Skeletal muscle satellite cell (primary cell): ENCODE measurements around the gene C10orf143.
A peak's percentile ranks its signal among the peaks of the same experiment; 100 is the strongest.
"Not testable (repeated sequence)": the region's sequence is repeated elsewhere in the genome, so short reads cannot be mapped to it uniquely, and the experiment has no call there.

Experiments used
- H3K27me3 ChIP-seq: 2 replicates; pipeline ENCODE4 v1.7.0; 2013; ENCODE audit warnings: low read length; ENCODE audit not compliant: control insufficient read depth, insufficient read depth
- H3K36me3 ChIP-seq: 2 replicates; pipeline ENCODE4 v1.7.0; 2013; ENCODE audit warnings: mild to moderate bottlenecking, control low read depth, low read length; ENCODE audit not compliant: insufficient read depth
- H3K4me1 ChIP-seq: 2 replicates; pipeline ENCODE4 v1.7.0; 2013; ENCODE audit warnings: low read length; ENCODE audit not compliant: control insufficient read depth, insufficient read depth
- H3K4me2 ChIP-seq: 2 replicates; pipeline ENCODE4 v1.7.0; 2013; ENCODE audit warnings: mild to moderate bottlenecking, low read length
- H3K4me3 ChIP-seq: 2 replicates; pipeline ENCODE4 v1.7.0; 2013; ENCODE audit warnings: low read length
- H3K9ac ChIP-seq: 2 replicates; pipeline ENCODE4 v1.7.0; 2013; ENCODE audit warnings: mild to moderate bottlenecking, low read depth, low read length, moderate library complexity
- H3K9me3 ChIP-seq: replicated peaks from 2 replicates; pipeline ENCODE4 v1.7.0; 2013; ENCODE audit warnings: mild to moderate bottlenecking, control low read depth, low read length

The C10orf143 gene

GRCh38 chr10:130027716-130028464 lies 82.7 kb downstream of the C10orf143 start:
- no peaks in the 10 kb centered on the region for H3K36me3 ChIP-seq
- H3K27me3 ChIP-seq: peaks cover 6% of the 10 kb centered on the region
- H3K4me3 ChIP-seq: no peak overlapping the region
- H3K4me1 ChIP-seq: peaks cover 22% of the 10 kb centered on the region
- H3K9me3 ChIP-seq: no peaks in the 10 kb centered on the region
- no peak overlapping the region for H3K4me2 ChIP-seq
- H3K9ac ChIP-seq: no peak overlapping the region

GRCh38 chr10:130026670-130027456 lies 83.8 kb downstream of the C10orf143 start:
- peaks cover 31% of the 10 kb centered on the region for H3K4me1 ChIP-seq
- no peak overlapping the region for H3K4me3 ChIP-seq
- no peaks in the 10 kb centered on the region for H3K36me3 ChIP-seq
- no peak overlapping the region for H3K9ac ChIP-seq
- no peak overlapping the region for H3K4me2 ChIP-seq
- no peaks in the 10 kb centered on the region for H3K9me3 ChIP-seq
- peaks cover 6% of the 10 kb centered on the region for H3K27me3 ChIP-seq

- Histone ChIP-seq H3K9ac (no peak overlapping the region), H3K27me3 (peaks cover 6% of the 10 kb centered on the region), H3K9me3 (no peaks in the 10 kb centered on the region)
These were observed 84.7 kb downstream of the C10orf143 start for GRCh38 chr10:130025811-130026485.

GRCh38 chr10:130025326-130025725 lies 85.3 kb downstream of the C10orf143 start:
- Histone ChIP-seq H3K27me3 (peaks cover 6% of the 10 kb centered on the region), H3K9me3 (no peaks in the 10 kb centered on the region), H3K36me3 (no peaks in the 10 kb centered on the region), H3K9ac (no peak overlapping the region), H3K4me2 (no peak overlapping the region), H3K4me3 (no peak overlapping the region), H3K4me1 (peaks cover 47% of the 10 kb centered on the region)

More at GRCh38 chr10:130025811-130026485, 84.7 kb downstream of the C10orf143 start:
- no peaks in the 10 kb centered on the region for H3K36me3 ChIP-seq
- peaks cover 41% of the 10 kb centered on the region for H3K4me1 ChIP-seq
- H3K4me2 ChIP-seq: no peak overlapping the region
- no peak overlapping the region for H3K4me3 ChIP-seq

- Histone ChIP-seq H3K4me3 (no peak overlapping the region), H3K4me2 (no peak overlapping the region), H3K9ac (no peak overlapping the region), H3K9me3 (no peaks in the 10 kb centered on the region), H3K36me3 (no peaks in the 10 kb centered on the region), H3K27me3 (peaks cover 6% of the 10 kb centered on the region), H3K4me1 (peaks cover 49% of the 10 kb centered on the region)
These were observed 85.8 kb downstream of the C10orf143 start for GRCh38 chr10:130024779-130025325.

GRCh38 chr10:130024326-130024725 lies 86.3 kb downstream of the C10orf143 start:
- H3K9ac ChIP-seq, H3K36me3 ChIP-seq, H3K9me3 ChIP-seq, H3K4me3 ChIP-seq, H3K4me2 ChIP-seq, H3K27me3 ChIP-seq: not testable (repeated sequence)
- peaks cover 49% of the 10 kb centered on the region for H3K4me1 ChIP-seq

- no peaks in the 10 kb centered on the region for H3K9me3 ChIP-seq
- peaks cover 42% of the 10 kb centered on the region for H3K4me1 ChIP-seq
- H3K27me3 ChIP-seq: no peaks in the 10 kb centered on the region
- H3K4me3 ChIP-seq: no peak overlapping the region
- no peak overlapping the region for H3K4me2 ChIP-seq
- no peaks in the 10 kb centered on the region for H3K36me3 ChIP-seq
- H3K9ac ChIP-seq: peak overlapping the region; percentile 43
These were observed 87.0 kb downstream of the C10orf143 start for GRCh38 chr10:130023454-130024230.

- H3K4me2 ChIP-seq: peak overlapping the region; percentile 66
- H3K4me1 ChIP-seq: peaks cover 46% of the 10 kb centered on the region
- no peak overlapping the region for H3K4me3 ChIP-seq
- no peaks in the 10 kb centered on the region for H3K9me3 ChIP-seq
- H3K27me3 ChIP-seq: no peaks in the 10 kb centered on the region
- peak overlapping the region; percentile 65 for H3K9ac ChIP-seq
- no peaks in the 10 kb centered on the region for H3K36me3 ChIP-seq
These were observed 87.9 kb downstream of the C10orf143 start for GRCh38 chr10:130022511-130023299.

- no peaks in the 10 kb centered on the region for H3K9me3 ChIP-seq
- H3K4me2 ChIP-seq: peak overlapping the region; percentile 66
- H3K4me3 ChIP-seq: peak overlapping the region; percentile 30
- H3K36me3 ChIP-seq: no peaks in the 10 kb centered on the region
- H3K4me1 ChIP-seq: peaks cover 46% of the 10 kb centered on the region
- no peaks in the 10 kb centered on the region for H3K27me3 ChIP-seq
- H3K9ac ChIP-seq: peak overlapping the region; percentile 65
These were observed 88.5 kb downstream of the C10orf143 start for GRCh38 chr10:130022086-130022485.

GRCh38 chr10:130021383-130021950 lies 89.2 kb downstream of the C10orf143 start:
- no peaks in the 10 kb centered on the region for H3K27me3 ChIP-seq
- H3K4me1 ChIP-seq: peaks cover 46% of the 10 kb centered on the region
- H3K4me3 ChIP-seq: peak overlapping the region; percentile 30
- peak overlapping the region; percentile 65 for H3K9ac ChIP-seq
- no peaks in the 10 kb centered on the region for H3K36me3 ChIP-seq
- no peaks in the 10 kb centered on the region for H3K9me3 ChIP-seq
- H3K4me2 ChIP-seq: peak overlapping the region; percentile 66
